Activated naive CD4-positive, alpha-beta T cell treated with anti-CD3 and anti-CD28 coated beads for 36 hours (primary cell): Measurements from ENCODE around the gene SDCBP2. TPM values are rescaled to one million over a fixed set of nuclear protein-coding genes. Genes with fewer than 3 reads are reported as not detected.

Source experiments
- CTCF ChIA-PET: fragments of 350-600 bp; sonication (Branson Sonifier 250); formaldehyde crosslinking; loops from one replicate; lab custom pipeline; 2021; ENCODE audit warnings: antibody characterized with exemption; lab: Charles Lee
- DNase-seq: peaks from one replicate; pipeline ENCODE4 v3.0.0-alpha.2; 2020
- H3K27ac Mint-ChIP-seq: one replicate; pipeline ENCODE4 v1.8.0; 2021; ENCODE audit warnings: mild to moderate bottlenecking, mixed read lengths
- H3K27me3 Mint-ChIP-seq: one replicate; pipeline ENCODE4 v1.8.0; 2021; ENCODE audit warnings: low read depth, mixed read lengths
- H3K36me3 Mint-ChIP-seq: one replicate; pipeline ENCODE4 v1.8.0; 2021; ENCODE audit warnings: low read depth, mixed read lengths
- H3K4me1 Mint-ChIP-seq: one replicate; pipeline ENCODE4 v1.8.0; 2021; ENCODE audit warnings: low read depth, mixed read lengths
- H3K4me3 Mint-ChIP-seq: one replicate; pipeline ENCODE4 v1.8.0; 2021; ENCODE audit warnings: mild to moderate bottlenecking, moderate library complexity, mixed read lengths
- H3K9me3 Mint-ChIP-seq: one replicate; pipeline ENCODE4 v1.8.0; 2021; ENCODE audit warnings: mixed read lengths
- intact Hi-C: fragments of 100-400 bp; cut with micrococcal nuclease; formaldehyde crosslinking; loops from one replicate; pipeline ENCODE4 v1.15.1; 2023
- total RNA-seq, 2 experiments: library from RNA; stranded (reverse); gene quantifications; one replicate each; pipeline ENCODE4 v1.2.3, GENCODE V29; 2021

SDCBP2 gene
- total RNA-seq, 2 experiments from 2014 or later, result 5.5 to 5.8 TPM

DNA sequence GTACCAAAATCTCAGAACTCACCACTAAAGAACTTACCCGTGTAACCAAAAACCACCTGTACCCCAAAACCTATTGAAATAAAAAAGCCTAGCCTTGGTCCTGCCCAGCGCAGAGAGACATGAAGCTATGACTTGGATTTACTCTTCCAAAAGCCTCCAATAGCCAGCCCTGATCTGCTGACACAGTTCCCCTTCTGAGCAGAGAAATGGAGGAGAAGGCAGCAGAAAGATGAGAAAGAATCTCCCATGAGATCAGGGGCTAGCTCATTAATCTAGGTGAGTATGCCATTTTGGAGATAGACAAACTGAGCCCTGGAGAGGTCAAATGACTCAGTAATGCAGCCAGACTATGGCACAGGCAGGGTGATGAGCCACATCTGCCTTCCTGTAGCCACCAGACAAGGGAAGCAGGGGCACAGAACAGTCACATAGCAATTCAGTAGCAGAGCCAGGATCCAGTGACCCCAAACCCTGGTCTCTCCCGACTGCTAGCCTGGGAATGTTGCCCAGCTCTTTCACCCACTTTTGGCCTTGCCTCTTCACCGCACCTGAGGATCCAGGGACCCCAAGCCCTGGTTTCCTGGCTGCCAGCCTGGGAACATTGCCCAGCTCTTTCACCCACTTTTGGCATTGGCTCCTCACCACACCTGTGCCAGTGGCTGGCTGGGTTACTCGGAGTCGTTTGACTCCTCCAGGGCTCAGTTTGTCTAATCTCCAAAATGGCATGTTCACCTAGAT, 7.2 kb upstream of the SDCBP2 start:
- H3K4me3 Mint-ChIP-seq, result peak overlapping the region; percentile 1
- peaks cover 14% of the 10 kb centered on the region for H3K36me3 Mint-ChIP-seq
- intact Hi-C loops, result no loop called here
- CTCF ChIA-PET, result interaction anchor here (0.6 to 1.4 kb wide), 5 partner anchors 9 to 131 kb away, joined by 3 to 4 read pairs (median 3); no protein-coding TSS in a partner anchor
- no peaks in the 10 kb centered on the region for H3K9me3 Mint-ChIP-seq
- no peaks in the 10 kb centered on the region for H3K27me3 Mint-ChIP-seq
- peak; percentile 48 for DNase-seq
- peaks cover 39% of the 10 kb centered on the region for H3K4me1 Mint-ChIP-seq
- peak overlapping the region; percentile 77 for H3K27ac Mint-ChIP-seq

DNA sequence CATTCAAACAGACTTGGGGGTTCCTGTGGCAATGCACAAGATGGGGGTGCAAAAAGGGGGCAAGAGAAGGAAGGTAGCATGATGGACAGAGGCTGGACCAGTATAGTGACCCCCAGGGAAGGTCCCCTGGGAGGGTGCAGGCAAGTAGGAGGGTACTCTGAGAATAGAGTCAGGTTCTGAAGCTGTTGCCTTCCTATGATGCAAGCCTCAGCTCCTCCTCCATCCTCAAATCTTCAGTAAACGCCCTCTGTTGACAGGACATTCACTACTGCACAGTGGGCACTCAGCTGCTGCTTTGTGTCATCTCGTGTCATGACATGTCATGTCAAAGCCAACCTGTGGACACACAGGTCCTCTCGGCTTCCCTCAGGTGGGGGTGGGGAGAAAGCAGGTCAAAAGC, 5.8 kb upstream of the SDCBP2 start:
- H3K27me3 Mint-ChIP-seq, result no peaks in the 10 kb centered on the region
- intact Hi-C loops, result no loop called here
- peaks cover 19% of the 10 kb centered on the region for H3K36me3 Mint-ChIP-seq
- DNase-seq, result no peak
- H3K4me3 Mint-ChIP-seq, result no peak overlapping the region
- no peaks in the 10 kb centered on the region for H3K9me3 Mint-ChIP-seq
- CTCF ChIA-PET, result no interaction called here
- peaks cover 51% of the 10 kb centered on the region for H3K4me1 Mint-ChIP-seq
- no peak overlapping the region for H3K27ac Mint-ChIP-seq

- no peak for DNase-seq
- no peaks in the 10 kb centered on the region for H3K9me3 Mint-ChIP-seq
- H3K27me3 Mint-ChIP-seq, result no peaks in the 10 kb centered on the region
- CTCF ChIA-PET, result no interaction called here
- no peak overlapping the region for H3K27ac Mint-ChIP-seq
- H3K4me1 Mint-ChIP-seq, result peaks cover 55% of the 10 kb centered on the region
- H3K4me3 Mint-ChIP-seq, result no peak overlapping the region
- H3K36me3 Mint-ChIP-seq, result peaks cover 19% of the 10 kb centered on the region
- intact Hi-C loops, result no loop called here
These were observed 5.4 kb upstream of the SDCBP2 start for GRCh38 chr20:1334370-1334731.

DNA sequence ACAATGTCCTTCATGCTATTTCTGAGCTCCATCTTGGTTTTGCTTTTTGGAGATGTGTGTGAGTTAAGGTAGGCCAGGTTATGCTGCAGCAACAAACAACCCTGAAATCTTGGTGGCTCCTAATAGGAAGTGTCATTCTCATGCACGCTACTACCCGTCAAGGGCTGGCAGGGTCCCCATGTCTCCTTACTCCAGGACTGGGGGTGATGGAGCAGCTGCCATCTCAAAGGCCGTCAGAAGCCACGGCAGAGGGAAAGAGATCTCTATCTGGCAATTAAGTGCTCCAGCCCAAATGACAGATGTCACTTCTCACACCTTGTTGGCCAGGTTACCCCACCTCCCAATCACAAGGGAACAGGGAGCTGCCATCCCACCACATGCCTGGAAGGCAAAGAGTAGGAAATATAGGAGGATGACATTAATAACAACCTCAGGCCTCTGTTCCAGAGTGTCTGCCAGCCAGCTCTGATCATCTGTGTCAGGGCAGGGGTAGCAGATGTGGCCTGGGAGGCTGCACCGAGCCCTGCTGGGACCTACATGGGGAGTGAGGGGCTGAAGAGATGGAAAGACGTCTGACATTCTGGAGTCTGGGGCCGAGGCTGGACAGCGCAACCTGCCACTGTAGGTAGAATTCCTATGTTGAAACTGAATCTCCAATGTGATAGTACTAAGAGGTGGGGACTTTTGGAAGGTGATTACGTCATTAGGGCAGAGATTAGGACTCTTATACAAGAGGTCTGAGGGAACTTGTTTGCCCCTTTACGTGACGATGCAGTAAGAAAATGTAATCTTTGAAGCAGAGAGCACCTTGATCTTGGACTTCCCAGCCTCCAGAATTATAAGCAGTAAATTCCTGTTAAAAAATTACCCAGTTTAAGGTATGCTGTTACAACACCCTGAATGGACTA, 4.8 kb upstream of the SDCBP2 start:
- CTCF ChIA-PET, result no interaction called here
- H3K27me3 Mint-ChIP-seq, result no peaks in the 10 kb centered on the region
- no peak for DNase-seq
- intact Hi-C loops, result no loop called here
- H3K4me1 Mint-ChIP-seq, result peaks cover 60% of the 10 kb centered on the region
- no peak overlapping the region for H3K27ac Mint-ChIP-seq
- no peak overlapping the region for H3K4me3 Mint-ChIP-seq
- no peaks in the 10 kb centered on the region for H3K9me3 Mint-ChIP-seq
- H3K36me3 Mint-ChIP-seq, result peaks cover 19% of the 10 kb centered on the region

DNA sequence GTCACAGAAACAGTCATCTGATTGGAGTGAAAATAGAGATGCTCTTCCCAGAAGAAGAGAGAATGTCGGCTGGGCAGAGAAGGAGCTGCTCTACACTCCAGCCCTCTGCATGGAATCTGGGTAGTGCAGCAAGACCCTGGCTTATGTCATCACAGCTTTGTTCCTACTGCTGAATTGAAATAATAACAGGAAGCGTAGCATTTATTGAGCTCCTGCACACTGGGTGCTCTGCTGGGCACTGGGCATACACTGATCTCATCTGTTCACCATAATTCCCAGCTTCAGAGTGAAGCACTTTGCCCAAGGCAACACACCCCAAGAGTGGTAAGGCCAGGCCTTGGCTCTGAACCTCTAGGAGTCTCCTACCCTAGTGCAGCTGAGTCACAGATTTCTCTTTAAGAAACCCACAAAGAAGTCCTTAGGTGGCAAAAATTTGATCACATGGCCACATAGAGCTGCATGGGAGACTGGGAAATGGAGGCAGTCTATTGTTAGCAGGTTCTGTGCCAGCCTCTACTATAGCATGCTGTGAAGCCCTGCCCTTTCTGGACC, 3.9 kb upstream of the SDCBP2 start:
- H3K4me1 Mint-ChIP-seq, result peaks cover 63% of the 10 kb centered on the region
- no peak overlapping the region for H3K4me3 Mint-ChIP-seq
- CTCF ChIA-PET, result interaction anchor here (1.2 kb wide), 1 partner anchor 12 kb away, joined by 3 read pairs; no protein-coding TSS in a partner anchor
- intact Hi-C loops, result no loop called here
- H3K27ac Mint-ChIP-seq, result no peak overlapping the region
- no peaks in the 10 kb centered on the region for H3K27me3 Mint-ChIP-seq
- no peak for DNase-seq
- H3K36me3 Mint-ChIP-seq, result peaks cover 19% of the 10 kb centered on the region
- H3K9me3 Mint-ChIP-seq, result no peaks in the 10 kb centered on the region

GRCh38 chr20:1331801-1332453, 3.0 kb upstream of the SDCBP2 start:
- H3K9me3 Mint-ChIP-seq, result no peaks in the 10 kb centered on the region
- CTCF ChIA-PET, result interaction anchor here (1.2 kb wide), 1 partner anchor 13 kb away, joined by 3 read pairs; no protein-coding TSS in a partner anchor
- intact Hi-C loops, result no loop called here
- no peak overlapping the region for H3K4me3 Mint-ChIP-seq
- H3K36me3 Mint-ChIP-seq, result peaks cover 19% of the 10 kb centered on the region
- H3K4me1 Mint-ChIP-seq, result peaks cover 58% of the 10 kb centered on the region
- no peaks in the 10 kb centered on the region for H3K27me3 Mint-ChIP-seq
- no peak for DNase-seq
- no peak overlapping the region for H3K27ac Mint-ChIP-seq

GRCh38 chr20:1331101-1331500, 2.2 kb upstream of the SDCBP2 start:
- Mint-ChIP-seq H3K4me1 (peaks cover 50% of the 10 kb centered on the region), H3K36me3 (peaks cover 19% of the 10 kb centered on the region), H3K27me3 (no peaks in the 10 kb centered on the region), H3K9me3 (no peaks in the 10 kb centered on the region), H3K27ac (peak overlapping the region; percentile 91), H3K4me3 (no peak overlapping the region)
- intact Hi-C loops, result no loop called here
- CTCF ChIA-PET, result interaction anchor here (0.6 kb wide), 1 partner anchor 12 kb away, joined by 3 read pairs; no protein-coding TSS in a partner anchor
- no peak for DNase-seq

GRCh38 chr20:1330075-1330830, 1.3 kb upstream of the SDCBP2 start:
- H3K4me3 Mint-ChIP-seq, result no peak overlapping the region
- CTCF ChIA-PET, result interaction anchor here (0.6 to 0.8 kb wide), 2 partner anchors 13 to 77 kb away, joined by 3 read pairs; no protein-coding TSS in a partner anchor
- intact Hi-C loops, result loop anchor here (1.0 kb wide), 1 partner anchor 28 kb away; no protein-coding TSS in a partner anchor
- H3K27me3 Mint-ChIP-seq, result no peaks in the 10 kb centered on the region
- peak; percentile 82 for DNase-seq
- H3K27ac Mint-ChIP-seq, result peak overlapping the region; percentile 91
- H3K36me3 Mint-ChIP-seq, result peaks cover 19% of the 10 kb centered on the region
- H3K9me3 Mint-ChIP-seq, result no peaks in the 10 kb centered on the region
- peaks cover 44% of the 10 kb centered on the region for H3K4me1 Mint-ChIP-seq

DNA sequence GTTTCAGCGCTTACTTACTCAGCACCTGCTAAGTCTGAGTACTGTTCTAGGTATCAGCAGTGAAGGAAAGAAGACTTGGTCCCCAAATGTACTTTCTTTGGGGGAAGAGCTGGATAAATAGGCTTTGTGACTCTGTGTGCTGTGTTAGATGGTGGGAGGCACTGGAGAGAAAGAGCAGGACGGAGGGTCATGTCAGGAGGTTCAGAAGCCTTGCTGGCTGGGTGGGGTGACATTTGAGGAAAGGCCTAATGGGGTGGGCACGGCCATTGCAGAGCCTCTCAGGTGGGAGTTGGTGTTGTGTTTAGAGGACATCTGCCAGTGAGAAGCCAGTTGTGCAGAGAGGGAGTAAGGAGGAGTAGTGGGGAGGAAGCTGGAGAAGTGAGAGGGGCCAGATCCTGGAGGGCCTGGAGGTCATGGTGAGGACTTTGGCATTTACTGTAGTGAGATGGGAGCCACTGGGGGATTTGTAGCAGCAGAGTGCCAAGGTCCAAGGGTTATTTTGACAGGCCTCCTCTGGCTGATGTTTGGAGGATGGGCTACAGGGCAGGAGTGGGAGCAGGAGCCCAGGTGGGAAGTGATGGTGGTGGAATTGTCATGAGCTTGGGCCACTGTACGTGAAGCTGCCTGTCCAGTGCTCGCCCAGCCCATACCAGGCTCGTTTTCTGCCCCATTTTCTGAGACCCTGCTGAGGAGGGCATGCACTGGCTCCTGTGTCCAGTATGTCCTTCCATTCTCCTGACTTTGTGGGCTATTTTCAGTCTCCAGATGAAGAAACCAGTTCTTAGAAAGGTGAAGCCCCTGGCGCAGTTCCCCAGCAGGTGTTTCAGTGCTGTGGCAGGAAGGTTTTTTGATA, 886 bp downstream of the SDCBP2 start:
- no peaks in the 10 kb centered on the region for H3K9me3 Mint-ChIP-seq
- intact Hi-C loops, result no loop called here
- no peak for DNase-seq
- H3K27ac Mint-ChIP-seq, result peak overlapping the region; percentile 68
- no peaks in the 10 kb centered on the region for H3K27me3 Mint-ChIP-seq
- peaks cover 13% of the 10 kb centered on the region for H3K36me3 Mint-ChIP-seq
- peaks cover 46% of the 10 kb centered on the region for H3K4me1 Mint-ChIP-seq
- H3K4me3 Mint-ChIP-seq, result no peak overlapping the region
- CTCF ChIA-PET, result interaction anchor here (0.8 to 1.6 kb wide), 3 partner anchors 15 to 107 kb away, joined by 3 to 5 read pairs (median 4); no protein-coding TSS in a partner anchor

DNA sequence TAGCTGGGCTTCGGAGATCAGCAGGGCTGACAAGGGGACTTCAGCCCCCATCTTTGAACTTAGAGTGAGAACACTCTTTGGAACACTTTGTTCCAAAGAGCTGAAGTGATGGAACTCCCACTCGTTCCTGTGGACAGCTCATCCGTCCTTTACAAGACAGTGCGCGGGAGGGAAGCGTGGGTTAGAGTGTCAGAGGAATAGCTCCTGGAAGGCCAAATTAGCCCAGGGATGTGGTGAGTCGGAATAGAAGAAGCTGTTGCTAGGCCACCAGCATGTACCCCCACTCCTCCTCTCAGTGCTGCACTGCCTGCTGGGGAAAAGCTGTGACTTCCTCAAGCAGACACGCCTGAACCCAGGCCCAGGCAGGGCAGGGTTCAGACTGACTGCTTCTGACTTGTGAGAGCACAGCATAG, 1.7 kb downstream of the SDCBP2 start:
- H3K9me3 Mint-ChIP-seq, result no peaks in the 10 kb centered on the region
- CTCF ChIA-PET, result interaction anchor here (0.7 to 1.6 kb wide), 4 partner anchors 12 to 108 kb away, joined by 3 to 5 read pairs (median 4); no protein-coding TSS in a partner anchor
- intact Hi-C loops, result no loop called here
- DNase-seq, result peak; percentile 31
- no peak overlapping the region for H3K4me3 Mint-ChIP-seq
- H3K27me3 Mint-ChIP-seq, result no peaks in the 10 kb centered on the region
- H3K27ac Mint-ChIP-seq, result peak overlapping the region; percentile 68
- peaks cover 8% of the 10 kb centered on the region for H3K36me3 Mint-ChIP-seq
- peaks cover 41% of the 10 kb centered on the region for H3K4me1 Mint-ChIP-seq
